ENCODE results near the gene WIPF3.

DNA sequence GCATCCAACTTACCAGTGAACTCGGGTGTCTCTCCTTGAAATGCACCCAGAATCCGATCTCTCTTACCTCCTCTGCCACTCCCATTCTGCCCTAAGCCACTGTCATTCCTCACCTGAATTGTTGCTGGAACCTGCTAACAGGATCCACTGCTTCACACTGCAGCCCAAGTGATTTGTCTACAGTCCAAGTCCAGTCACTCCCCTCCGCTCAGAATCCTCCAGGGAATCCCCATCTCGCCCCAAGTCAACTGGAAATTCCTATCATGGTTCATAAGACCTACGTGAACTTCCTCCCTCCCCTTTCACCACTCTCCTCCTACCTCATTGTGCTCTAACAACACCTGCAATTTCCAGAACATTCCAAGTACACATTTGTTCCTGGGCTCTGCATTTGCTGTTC lies 92.0 kb downstream of the WIPF3 start:
- no peak for TF ChIP-seq POLR2A (IDR thresholded peaks at IDR 0.05; ENCODE audit: low read depth, low read length)
- no peak for TF ChIP-seq POLR2AphosphoS5 (IDR thresholded peaks at IDR 0.05; ENCODE audit: low read depth, low read length)
